Body of pancreas (tissue), 4 donors: ENCODE data around the gene DIS3L2.

ENCODE experiments used
- CTCF ChIP-seq, 7 experiments: fragments of 450-650 bp in 4 of 7; fragments of 200-600 bp in 3 of 7; sonication (generic) in 3 of 7; IDR thresholded peaks; one replicate each; pipeline ENCODE4 v1.5.1; 2016 to 2019; ENCODE audit warnings: antibody characterized with exemption in 7 of 7
- POLR2A ChIP-seq, 3 donors: fragments of 450-650 bp; IDR thresholded peaks; one replicate each; pipeline ENCODE4 v1.6.1; 2016; ENCODE audit warnings: antibody characterized with exemption in 3 of 3, mild to moderate bottlenecking in 2 of 3

GRCh38 chr2:231923951-231924888 is 37.3 kb upstream of the DIS3L2 start:
- TF ChIP-seq CTCF (IDR thresholded peaks at IDR 0.05) (no peak), POLR2A (IDR thresholded peaks at IDR 0.05) (no peak)
